GM18858 (cell line): ENCODE data around the gene CALM1.

Experiments
- ATAC-seq: cut with Tn5 transposase; IDR thresholded peaks from one replicate; pipeline ENCODE4 v1.9.1; 2021; ENCODE audit not compliant: unreplicated experiment

Gene CALM1

GRCh38 chr14:90407230-90407629 is 10.4 kb downstream of the CALM1 start:
- ATAC-seq = no peak

GRCh38 chr14:90408713-90409112 is 11.9 kb downstream of the CALM1 start:
- no peak for ATAC-seq

- no peak for ATAC-seq
Observed at GRCh38 chr14:90409209-90409730, 12.4 kb downstream of the CALM1 start.

GRCh38 chr14:90412058-90412457 is 15.2 kb downstream of the CALM1 start:
- no peak for ATAC-seq

DNA sequence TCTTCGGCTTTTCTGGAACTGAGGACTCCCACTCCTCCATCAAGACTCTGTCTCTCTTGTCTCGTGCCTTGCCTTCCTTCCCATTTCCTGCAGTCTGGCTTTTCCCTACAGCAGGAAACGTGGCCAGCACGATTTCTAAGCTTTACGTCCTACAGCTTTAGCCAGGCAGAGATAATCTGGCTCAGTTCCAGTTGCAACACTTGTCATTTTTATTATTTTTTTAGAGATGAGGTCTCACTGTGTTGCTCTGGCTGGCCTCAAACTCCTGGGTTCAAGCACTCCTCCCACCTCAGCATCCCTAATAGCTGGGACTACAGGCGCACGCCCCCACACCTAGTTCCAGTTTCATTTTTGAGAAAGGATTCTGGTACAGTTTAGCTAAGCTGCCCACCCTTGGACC is 19.9 kb downstream of the CALM1 start:
- no peak for ATAC-seq

GRCh38 chr14:90418053-90418452 is 21.2 kb downstream of the CALM1 start:
- ATAC-seq = no peak

DNA sequence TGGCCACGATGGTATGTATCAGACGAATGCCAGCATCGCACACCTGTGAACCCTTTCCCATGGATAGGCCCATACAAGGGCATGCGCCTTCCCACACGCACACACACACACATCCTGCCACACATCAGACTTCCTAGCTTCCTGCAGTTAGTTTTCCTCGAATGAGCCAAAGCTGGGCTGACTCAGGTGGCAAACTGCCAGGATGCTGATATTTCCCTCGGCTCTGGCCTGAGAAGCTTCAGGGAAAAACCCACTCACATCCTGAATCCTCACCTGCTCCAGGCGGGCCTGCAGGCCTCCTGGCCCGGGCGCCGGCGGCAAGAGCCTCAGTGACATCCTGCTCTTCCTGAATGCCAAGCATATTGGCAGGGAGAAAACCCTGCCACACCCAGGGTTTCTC is 22.4 kb downstream of the CALM1 start:
- ATAC-seq = no peak

GRCh38 chr14:90421001-90421631 is 24.3 kb downstream of the CALM1 start:
- ATAC-seq = no peak

GRCh38 chr14:90421632-90422020 is 24.8 kb downstream of the CALM1 start:
- ATAC-seq = no peak

DNA sequence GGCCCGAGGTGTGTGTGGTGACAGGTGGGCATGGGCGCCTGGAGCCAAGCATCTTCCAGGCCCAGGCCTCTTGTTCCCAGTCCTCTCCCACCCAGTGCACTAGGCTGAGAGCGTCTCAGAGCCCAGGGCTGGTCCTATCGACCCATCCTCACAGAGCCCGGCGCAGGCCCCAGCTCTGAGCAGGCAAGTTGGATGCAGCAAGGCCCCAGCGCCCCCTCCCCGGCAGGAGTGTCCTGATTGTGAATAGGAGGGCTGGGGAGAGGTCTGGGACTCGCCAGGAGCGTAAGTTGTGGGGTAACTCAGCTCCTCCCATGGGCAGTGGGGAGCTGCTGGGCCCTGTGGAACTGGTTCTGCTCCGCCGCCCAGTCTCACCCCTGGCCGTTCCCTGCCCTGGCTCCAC is 26.3 kb downstream of the CALM1 start:
- no peak for ATAC-seq

DNA sequence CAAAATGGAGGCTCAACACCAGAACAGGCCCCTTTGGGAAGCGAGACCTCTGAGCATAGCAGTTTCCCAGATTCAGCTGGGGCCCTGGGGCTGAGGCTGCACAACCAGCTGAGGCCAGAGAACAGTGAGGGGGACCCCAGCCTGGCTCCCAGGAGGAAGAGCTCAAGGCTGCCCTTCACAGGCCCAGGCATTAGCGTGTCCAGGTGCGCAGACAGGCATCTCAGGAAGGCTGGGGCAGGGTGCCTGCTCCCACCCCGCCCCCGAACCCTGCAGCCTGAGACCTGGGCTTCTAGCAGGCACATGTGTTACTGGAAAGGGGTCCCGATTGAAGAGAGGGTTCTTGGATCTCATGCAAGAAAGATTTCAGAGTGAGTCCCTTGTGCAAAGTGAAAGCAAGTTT is 27.2 kb downstream of the CALM1 start:
- ATAC-seq = no peak

GRCh38 chr14:90424686-90425372 is 28.0 kb downstream of the CALM1 start:
- ATAC-seq = no peak

DNA sequence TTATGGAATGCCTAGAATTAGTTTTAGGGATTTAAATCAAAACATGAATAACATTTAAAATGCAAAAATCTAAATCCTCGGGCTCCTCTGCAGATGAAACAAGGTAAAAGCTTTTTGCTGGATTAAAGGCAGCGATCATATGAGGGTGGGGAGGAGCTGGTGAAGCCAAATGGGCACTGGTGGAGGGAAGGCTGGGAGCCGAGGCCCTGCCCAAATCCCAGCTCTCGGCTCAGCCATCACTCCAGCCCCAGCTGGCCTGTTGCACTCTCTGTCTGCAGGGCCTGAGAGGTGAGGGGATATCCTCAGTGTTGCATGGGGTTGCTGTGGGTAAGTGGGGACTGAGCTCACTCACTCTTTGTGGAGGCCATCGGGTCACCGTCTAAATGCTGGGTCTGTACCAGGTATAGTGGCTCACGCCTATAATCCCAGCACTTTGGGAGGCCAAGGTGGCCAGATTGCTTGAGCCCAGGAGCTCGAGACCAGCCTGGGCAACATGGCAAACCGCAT is 28.6 kb downstream of the CALM1 start:
- no peak for ATAC-seq

GRCh38 chr14:90426031-90426540 is 29.3 kb downstream of the CALM1 start:
- ATAC-seq = no peak

- ATAC-seq = no peak
Observed at GRCh38 chr14:90426663-90427062, 29.8 kb downstream of the CALM1 start.

DNA sequence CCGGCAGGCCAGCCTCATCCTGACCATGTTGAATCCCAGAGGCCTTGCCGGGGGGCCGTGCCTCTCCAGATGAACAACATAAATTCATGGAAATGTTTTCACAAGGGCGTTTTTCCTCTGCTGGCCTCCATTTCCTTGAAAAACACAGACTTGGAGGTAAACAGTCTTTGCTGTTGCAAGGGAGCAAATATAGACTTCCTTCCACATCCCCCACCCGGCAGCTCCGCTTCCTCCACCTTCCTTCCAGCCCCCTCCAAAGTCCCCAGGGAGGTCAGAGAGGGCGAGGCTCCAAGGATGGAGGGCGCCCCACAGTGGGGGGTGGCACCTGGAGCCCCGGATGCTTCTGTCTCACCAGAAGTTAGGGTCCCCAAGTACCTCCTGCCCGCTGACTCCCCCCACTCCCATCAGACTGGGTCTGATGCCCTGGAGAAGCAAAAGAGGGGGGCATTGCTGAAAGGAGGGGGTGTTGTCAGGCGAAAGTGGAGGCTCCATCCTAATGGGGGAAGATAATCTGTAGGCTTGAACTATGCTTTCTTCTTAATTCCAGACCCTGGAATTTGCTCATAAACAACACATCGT is 31.1 kb downstream of the CALM1 start:
- no peak for ATAC-seq

DNA sequence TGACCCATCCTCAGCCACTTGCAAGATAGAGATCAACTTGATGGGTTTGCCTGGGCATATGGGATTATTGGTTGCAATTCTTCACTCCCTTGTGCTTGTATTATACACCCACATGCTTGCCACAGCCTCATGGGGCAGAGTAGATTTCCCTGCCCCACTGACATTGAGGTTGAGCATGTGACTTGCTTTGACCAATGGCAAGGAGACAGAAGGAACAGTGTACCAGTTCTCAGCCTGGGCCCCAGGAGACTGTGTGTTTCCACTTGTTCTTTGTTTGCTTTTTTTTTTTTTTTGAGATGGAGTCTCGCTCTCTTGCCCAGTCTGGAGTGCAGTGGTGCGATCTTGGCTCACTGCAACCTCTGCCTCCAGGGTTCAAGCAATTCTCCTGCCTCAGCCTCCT is 31.8 kb downstream of the CALM1 start:
- ATAC-seq = no peak

- no peak for ATAC-seq
Observed at GRCh38 chr14:90429236-90429635, 32.4 kb downstream of the CALM1 start.

- ATAC-seq = no peak
Observed at GRCh38 chr14:90429754-90430153, 32.9 kb downstream of the CALM1 start.

DNA sequence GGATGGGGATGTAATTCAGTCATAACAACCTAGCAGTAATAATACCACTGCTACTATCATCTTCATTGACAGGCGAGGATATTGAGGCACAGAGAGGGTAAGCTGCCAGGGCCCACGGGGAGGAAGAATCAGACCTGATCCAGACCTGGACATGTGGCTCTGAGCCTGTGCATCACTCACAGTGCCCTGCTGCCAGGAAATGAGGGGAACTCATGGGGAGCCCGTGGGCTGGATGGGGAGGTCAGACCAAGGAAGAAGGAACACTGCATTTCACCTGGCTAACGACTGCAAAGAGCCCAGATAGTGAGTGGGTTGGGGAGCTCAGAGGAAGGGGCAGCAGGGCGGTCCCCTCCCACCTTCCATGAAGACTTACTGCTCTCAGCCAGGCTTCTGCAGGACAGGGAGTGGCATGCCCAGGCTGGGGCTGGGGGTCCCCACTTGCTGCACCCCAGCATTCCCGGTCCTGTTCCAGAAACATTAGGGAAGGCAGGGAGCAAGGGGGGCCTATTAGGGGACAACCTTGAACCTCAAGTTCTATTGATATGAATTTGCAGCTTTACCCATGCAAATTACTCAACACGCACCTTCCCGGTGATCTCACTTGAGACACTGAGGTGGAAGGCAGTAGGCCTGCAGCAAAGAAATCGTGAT is 37.7 kb downstream of the CALM1 start:
- ATAC-seq = no peak

GRCh38 chr14:90438841-90439240 is 42.0 kb downstream of the CALM1 start:
- ATAC-seq = no peak
